Stimulated activated CD4-positive, alpha-beta T cell treated with anti-CD3 and anti-CD28 coated beads, Interleukin-15, amount 100 ng/mL, for 1 hour (primary cell): Measurements from ENCODE around the gene LRRC47.

Experiments
- DNase-seq, 2 donors: peaks; one replicate each; pipeline ENCODE4 v3.0.0-alpha.2; 2020; ENCODE audit warnings: low read depth in 1 of 2, low spot score in 1 of 2

Gene LRRC47

DNA sequence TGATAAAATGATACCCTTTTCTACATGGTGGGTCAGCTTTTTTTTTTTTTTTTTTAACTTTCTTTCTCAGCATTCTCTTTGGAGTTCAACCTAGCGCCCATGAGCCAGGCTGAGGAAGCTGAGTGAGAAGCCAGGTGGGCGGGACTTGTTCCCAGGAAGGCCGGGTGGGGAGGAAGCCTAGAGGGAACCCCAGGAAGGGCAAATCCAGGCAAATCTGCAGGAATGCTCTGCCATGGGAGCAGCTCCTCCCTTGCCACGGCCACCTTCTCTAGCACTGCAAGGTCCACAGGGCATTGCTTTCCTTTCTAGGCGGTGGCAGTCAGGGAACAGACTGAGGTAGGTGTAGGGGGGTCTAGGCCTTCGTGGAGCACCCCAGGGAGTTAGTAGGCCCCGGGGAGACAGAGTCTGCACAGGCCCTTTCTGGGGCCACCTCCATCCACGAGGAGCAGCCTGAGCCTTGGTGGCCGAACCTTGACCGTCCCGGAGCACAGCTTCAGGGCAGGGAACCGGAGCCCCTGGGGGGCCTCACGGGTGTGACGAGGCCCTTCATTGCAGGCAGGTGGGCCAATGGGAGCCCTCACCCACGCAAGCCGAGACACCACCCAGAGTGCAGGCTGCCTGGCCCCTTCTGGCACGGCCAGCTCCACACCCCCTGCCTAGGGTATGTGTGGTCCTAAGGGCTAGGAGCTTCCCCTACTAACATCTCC is 62.3 kb downstream of the LRRC47 start:
- DNase-seq = no peak

- no peak for DNase-seq
Observed at GRCh38 chr1:3733094-3733882, 63.0 kb downstream of the LRRC47 start.

DNA sequence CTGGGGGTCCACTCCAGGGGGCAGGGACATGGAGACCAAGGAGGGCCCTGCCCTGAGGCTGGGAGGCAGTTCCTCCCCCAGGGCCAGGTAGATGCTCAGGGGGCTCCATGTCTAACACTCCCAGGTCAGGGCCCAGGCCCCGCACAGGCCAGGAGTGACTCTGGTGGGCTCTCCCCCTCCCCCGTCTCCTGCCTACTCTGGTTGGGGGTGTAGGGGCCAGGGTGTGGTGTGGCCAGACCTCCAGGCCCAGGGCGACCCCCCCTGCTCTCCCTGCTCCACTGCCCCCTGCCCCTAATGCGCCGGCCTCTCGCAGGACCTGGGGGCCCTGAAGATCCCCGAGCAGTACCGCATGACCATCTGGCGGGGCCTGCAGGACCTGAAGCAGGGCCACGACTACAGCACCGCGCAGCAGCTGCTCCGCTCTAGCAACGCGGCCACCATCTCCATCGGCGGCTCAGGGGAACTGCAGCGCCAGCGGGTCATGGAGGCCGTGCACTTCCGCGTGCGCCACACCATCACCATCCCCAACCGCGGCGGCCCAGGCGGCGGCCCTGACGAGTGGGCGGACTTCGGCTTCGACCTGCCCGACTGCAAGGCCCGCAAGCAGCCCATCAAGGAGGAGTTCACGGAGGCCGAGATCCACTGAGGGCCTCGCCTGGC is 63.7 kb downstream of the LRRC47 start:
- no peak for DNase-seq

DNA sequence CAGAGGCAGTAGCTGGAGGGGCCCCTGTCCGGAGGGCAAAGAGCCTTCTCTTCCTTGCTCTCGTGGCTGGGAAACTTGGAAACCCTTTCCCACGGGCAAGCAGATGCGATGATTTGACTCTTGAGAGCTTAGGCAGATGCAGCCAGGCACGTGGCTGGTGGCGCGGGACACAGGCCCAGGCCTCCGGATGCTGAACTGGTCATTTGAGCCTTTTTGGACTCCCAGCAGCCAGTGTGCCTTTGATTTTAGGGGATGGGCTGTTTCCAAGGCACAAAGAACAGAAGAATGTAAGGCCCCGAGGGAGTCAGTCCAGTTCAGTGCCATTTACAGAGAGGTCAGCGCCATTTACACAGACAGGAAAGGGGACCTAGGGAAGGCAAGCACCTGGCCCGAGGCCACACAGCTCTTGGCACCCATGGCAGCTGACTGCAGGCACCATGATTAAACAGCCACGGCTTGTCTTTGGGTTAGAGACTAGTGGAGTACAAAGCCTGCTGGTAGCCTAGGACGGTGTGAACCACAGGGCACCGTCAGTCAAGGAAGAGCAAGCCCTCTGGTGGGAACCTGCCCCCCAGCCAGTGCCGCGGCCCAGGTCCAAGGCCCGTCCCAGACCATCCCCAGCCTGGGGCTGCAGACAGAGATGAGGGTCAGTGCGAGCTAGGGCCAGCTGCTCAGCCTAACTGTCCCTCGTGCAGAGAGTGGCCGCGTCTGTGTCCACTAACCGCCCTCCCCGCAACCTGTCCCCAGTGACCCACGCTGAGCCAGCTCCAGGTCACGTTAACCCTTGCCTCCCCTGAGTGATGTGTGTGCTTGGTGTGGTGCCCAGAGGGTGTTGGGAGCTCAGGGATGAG is 64.5 kb downstream of the LRRC47 start:
- DNase-seq = no peak

DNA sequence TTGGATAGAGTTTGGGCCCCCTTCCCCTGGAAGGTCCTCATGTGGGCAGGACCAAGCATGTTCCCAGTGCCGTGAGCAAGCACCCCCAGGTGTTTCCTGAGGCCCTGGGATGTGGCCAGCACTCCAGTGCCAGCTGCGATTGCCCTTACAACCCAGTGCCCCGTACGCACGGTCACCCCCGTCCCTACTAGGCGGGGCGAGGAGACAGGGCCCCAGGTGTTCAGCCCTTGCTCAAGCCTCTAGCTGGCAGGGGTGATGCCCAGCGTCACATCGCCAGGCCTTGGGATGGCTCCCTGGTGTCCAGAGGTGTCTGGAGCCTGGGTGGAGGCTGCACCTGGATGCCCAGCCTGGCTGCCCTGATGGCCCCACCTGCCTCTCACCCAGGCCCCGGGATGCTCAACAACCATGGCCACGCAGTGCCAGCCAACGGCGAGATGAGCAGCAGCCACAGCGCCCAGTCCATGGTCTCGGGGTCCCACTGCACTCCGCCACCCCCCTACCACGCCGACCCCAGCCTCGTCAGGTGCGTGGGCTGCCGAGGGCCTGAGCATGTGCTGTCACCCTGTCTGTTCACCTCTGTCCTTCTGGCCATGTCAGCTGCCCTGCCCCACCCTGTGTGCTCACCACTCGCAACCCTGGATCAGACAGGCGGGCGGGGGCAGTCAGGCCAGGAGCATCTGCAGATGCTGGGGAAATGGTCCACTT is 65.6 kb downstream of the LRRC47 start:
- DNase-seq = no peak

DNA sequence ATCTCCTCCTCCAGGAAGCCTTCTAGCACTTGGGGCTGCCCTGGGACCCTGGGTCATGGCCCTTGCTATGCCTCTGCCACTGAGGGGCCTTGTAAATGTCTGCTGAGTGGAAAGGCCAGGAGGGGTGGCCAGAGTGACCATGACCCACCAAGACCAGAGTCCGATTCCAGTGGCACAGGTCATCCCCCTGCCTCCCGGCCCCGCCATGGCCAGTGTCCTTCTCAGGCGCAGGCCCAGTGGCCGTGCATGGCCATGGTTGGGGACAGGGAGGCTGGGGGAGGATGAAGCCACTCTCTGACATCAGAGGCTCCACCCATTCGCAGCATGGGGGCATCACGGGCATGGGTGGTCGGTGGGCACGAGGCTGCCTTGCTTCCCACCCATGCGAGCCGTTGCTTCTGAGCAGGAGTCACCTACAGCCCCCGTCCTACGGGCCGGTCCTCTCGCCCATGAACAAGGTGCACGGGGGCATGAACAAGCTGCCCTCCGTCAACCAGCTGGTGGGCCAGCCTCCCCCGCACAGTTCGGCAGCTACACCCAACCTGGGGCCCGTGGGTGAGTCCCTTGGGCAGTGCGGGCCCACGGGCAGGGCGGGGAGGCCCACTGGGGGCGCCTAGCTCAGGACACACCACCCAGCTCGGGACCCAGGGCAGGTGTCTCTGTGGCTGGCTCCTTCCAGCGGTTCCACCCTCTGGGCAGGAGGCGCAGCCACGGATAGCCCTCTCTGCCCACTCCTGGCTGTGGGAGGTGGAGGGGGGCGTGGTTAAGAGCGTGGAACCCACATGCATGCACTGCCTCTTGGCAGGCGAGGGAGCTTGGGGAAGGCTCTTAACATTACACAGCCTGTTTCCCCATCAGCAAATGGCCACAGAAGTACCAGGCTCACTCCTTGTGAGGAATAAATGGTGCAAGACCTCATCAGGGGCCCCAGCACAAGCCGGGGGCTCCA is 66.4 kb downstream of the LRRC47 start:
- no peak for DNase-seq
